Stimulated activated CD8-positive, alpha-beta memory T cell treated with anti-CD3 and anti-CD28 coated beads, Interleukin-12 subunit alpha, Interleukin-12 subunit beta, amount 100 ng/mL, for 24 hours (primary cell): ENCODE results near the gene CCM2L.

ENCODE experiments used
- DNase-seq: peaks from one replicate; pipeline ENCODE4 v3.0.0-alpha.2; 2020; ENCODE audit errors: extremely low read depth

CCM2L gene

GRCh38 chr20:31996996-31997395 lies 13.2 kb upstream of the CCM2L start:
- no peak for DNase-seq

- DNase-seq: no peak
Measured at GRCh38 chr20:31998246-31998645, 12.0 kb upstream of the CCM2L start.

GRCh38 chr20:32003325-32003724 lies 6.9 kb upstream of the CCM2L start:
- DNase-seq: no peak

- DNase-seq: no peak
Measured at GRCh38 chr20:32004963-32005362, 5.3 kb upstream of the CCM2L start.

GRCh38 chr20:32006053-32006452 lies 4.2 kb upstream of the CCM2L start:
- no peak for DNase-seq

- no peak for DNase-seq
Measured at GRCh38 chr20:32006841-32007786, 3.1 kb upstream of the CCM2L start.

GRCh38 chr20:32007787-32008616 lies 2.2 kb upstream of the CCM2L start:
- no peak for DNase-seq

- DNase-seq: no peak
Measured at GRCh38 chr20:32009564-32009963, 674 bp upstream of the CCM2L start.

- no peak for DNase-seq
Measured at GRCh38 chr20:32010666-32011065, 428 bp downstream of the CCM2L start.

- DNase-seq: no peak
Measured at GRCh38 chr20:32012159-32012688, 2.0 kb downstream of the CCM2L start.

GRCh38 chr20:32013326-32013725 lies 3.1 kb downstream of the CCM2L start:
- DNase-seq: no peak

- no peak for DNase-seq
Measured at GRCh38 chr20:32017711-32018251, 7.5 kb downstream of the CCM2L start.

- DNase-seq: no peak
Measured at GRCh38 chr20:32018269-32019155, 8.3 kb downstream of the CCM2L start.

- DNase-seq: no peak
Measured at GRCh38 chr20:32019156-32019510, 8.9 kb downstream of the CCM2L start.

- no peak for DNase-seq
Measured at GRCh38 chr20:32019563-32020463, 9.6 kb downstream of the CCM2L start.

GRCh38 chr20:32021091-32021490 lies 10.9 kb downstream of the CCM2L start:
- no peak for DNase-seq

- DNase-seq: no peak
Measured at GRCh38 chr20:32024683-32025295, 14.6 kb downstream of the CCM2L start.

- no peak for DNase-seq
Measured at GRCh38 chr20:32027643-32028042, 17.4 kb downstream of the CCM2L start.

- DNase-seq: no peak
Measured at GRCh38 chr20:32028647-32029372, 18.6 kb downstream of the CCM2L start.
